ENCODE data around the gene MAP3K7CL. TPM values are rescaled to one million over a fixed set of nuclear protein-coding genes. Genes with fewer than 3 reads are reported as not detected.

The MAP3K7CL gene
- total RNA-seq, 1 donor from 2014 or later: 1.6 TPM

DNA sequence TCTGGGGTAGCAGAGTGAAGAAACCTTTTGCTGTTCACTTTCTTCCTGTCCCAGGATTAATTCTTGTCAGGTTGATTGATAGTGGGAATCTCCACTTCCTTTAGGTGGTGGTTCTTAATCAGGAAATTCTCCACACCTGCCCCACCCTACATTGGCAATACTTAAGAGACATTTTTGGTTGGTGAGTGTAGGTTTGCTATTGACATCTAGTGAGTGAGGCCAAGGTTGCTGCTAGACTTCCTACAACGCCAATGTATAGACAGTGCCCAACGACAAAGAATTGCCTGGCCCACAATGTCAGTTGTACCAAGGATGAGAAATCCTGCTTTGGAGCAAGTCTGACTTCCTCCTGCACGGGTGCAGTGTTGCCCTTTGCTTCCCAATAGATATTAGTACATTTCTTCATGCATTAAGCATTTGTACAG lies 38.5 kb downstream of the MAP3K7CL start:
- DNase-seq: no peak

DNA sequence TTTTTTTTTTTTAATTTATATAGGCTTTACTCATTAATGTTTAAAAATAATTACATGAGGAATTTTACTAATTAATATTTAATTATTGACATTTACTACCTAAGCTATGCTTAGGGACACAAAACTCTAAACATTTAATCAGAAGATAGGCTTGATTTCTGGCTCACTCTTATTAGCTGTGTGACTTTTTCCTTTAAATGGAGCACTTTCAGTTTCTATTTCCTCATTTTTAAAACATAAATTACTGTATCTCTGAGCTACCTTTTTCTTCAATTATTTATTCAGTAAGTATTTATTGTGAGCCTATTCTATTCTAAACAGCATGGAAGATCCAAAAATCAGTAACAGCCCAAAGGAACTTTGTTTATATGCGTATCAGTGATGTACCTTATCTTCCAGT lies 40.5 kb downstream of the MAP3K7CL start:
- DNase-seq: no peak

DNA sequence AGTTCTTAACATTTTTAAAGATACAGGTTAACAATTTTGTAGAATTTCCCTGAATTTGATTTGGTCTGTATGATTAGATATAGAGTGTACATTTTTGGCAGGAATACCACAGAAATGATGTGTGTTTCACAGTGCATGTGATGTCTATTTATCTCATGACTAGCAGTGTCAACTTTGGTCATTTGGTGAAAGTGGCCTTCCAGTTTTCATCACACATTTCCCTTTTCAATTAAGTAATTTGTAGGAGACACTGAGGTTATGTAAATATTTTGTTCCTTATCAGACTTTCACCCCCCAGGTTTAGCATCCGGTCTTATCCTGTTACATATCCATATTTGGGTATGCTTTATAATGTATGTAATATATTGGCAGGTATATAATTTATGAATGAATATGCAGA lies 41.8 kb downstream of the MAP3K7CL start:
- no peak for DNase-seq

DNA sequence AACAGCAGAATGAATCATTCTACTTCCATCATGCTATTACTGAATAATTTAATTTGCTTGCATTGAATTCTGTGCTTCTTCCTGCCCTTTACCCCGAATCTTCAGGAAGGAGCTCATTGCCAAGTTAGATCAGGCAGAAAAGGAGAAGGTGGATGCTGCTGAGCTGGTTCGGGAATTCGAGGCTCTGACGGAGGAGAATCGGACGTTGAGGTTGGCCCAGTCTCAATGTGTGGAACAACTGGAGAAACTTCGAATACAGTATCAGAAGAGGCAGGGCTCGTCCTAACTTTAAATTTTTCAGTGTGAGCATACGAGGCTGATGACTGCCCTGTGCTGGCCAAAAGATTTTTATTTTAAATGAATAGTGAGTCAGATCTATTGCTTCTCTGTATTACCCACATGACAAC lies 44.2 kb downstream of the MAP3K7CL start:
- DNase-seq: no peak

DNA sequence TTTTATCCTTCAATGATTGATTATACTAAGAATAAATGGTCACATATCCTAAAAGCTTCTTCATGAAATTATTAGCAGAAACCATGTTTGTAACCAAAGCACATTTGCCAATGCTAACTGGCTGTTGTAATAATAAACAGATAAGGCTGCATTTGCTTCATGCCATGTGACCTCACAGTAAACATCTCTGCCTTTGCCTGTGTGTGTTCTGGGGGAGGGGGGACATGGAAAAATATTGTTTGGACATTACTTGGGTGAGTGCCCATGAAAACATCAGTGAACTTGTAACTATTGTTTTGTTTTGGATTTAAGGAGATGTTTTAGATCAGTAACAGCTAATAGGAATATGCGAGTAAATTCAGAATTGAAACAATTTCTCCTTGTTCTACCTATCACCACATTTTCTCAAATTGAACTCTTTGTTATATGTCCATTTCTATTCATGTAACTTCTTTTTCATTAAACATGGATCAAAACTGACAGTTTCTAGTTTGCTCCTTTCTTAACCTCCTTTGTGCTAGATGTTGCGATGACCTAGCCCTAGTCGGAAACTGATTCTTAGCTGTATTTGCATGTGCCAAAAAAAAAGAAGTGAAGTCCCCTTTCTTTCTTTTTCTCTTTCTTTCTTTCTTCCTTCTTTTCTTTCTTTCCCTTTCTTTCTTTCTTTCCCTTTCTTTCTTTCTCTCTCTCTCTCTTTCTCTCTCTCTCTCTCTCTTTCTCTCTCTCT lies 45.1 kb downstream of the MAP3K7CL start:
- DNase-seq: no peak

DNA sequence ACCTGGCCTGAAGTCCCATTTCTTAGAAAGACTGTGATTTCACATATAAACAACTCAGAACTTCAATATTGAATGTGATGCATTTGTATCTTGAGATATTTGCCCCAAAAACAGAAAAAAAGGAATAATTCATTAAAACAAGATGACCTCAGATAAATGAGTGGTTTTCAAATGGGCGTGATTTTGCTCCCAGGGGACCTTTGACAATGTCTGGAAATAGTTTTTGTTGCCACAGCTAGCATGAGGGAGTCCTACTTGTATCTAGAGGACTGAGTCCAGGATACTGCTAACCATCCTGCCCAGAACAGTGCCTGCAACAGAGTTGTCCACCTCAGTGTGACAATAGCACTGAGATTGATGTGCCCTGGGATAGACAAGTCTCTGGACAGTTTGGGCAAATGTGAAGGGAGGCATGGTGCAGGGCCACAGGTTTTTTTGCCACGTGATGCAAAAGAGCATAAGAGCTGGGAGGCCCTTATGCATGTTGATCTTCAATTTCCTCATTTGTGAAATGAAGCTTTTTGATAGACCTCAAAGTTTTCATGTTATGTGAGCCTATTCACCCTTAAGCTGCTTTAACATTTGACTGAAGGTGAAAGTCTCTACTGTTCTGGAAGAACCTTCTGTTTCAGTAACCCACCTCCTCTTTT lies 46.2 kb downstream of the MAP3K7CL start:
- DNase-seq: no peak

DNA sequence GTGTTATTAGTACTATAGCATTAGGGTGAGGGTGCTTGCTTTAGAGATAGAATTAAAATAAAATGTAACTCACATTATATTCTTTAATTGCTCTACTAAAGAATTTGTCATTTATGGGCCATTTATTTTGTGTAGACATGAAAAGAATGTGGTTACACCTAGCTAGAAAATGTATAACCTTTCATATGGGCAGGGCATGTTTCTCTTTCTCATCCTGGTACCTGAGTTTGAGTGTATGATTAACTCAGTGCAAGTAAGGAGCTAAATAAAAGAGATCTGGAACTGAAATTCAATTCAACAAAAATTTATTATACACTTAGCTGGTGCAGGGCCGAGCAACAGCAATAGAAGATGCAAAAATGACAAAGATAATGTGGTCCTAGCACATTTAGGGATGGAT lies 47.4 kb downstream of the MAP3K7CL start:
- DNase-seq: no peak

DNA sequence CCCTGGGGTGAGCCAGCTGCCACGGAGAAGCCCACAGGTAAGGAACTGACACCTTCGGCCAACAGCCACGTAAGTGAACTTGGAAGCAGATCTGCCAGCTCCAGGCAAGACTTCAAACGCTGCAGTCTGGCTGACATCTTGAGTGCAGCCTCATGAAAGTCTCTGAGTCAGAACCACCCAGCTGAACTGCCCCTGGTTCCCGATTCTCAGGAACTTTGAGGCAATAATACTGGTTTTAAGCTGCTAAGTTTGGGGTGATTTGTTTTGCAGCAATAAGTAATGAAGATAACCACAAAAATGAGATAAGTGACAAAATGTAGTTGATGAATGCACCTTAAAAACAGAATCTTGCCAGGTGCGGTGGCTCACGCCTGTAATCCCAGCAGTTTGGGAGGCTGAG lies 48.5 kb downstream of the MAP3K7CL start:
- no peak for DNase-seq

DNA sequence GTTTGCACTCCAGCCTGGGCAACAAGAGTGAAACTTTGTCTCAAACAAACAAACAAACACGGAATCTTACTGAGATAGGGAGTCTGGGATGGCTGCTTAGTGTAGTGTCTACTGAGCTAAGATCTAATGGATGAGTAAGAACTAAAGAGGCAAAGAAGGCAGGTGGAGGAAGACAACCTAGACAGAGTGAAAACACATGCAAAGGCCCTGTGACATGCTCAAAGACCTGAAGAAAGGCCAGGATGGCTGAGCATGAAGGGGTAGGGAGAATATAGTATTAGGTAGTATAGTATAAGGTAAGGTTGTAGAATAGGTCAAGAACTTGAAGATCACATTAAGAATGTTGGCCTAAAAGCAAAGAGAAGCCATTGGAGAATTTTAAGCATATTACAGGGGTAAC lies 49.1 kb downstream of the MAP3K7CL start:
- no peak for DNase-seq

DNA sequence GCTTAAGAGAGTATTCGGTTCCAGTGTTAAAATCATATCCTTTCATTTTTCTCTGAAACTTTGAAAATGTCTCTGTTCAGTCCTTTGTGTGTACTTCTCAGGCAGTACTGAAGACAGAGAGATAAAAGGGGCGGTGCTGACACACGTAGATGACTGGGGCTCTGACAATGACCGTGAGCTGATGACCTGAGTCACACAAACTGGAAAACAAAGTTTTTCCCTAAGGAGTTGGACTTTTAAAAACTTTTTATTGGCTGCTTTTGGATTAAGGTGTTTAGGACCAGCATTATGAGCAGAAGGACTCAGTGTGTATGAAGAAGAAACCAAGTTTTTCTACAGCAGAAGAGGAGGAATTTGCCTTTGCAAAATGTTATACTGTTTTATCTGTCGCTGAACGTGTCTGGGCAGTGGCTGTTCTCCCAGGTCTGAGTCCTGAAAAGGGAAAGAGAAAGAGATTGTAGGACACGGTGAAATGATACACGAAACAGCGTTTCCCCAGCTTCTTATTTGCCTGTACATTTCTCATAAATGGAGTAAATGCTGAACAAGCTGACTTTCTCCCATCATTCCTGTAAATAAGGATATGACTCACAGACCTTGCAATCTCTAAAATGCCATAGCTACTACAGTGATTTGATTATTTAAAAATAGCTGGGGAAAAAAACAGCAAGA lies 51.5 kb downstream of the MAP3K7CL start:
- DNase-seq: no peak

DNA sequence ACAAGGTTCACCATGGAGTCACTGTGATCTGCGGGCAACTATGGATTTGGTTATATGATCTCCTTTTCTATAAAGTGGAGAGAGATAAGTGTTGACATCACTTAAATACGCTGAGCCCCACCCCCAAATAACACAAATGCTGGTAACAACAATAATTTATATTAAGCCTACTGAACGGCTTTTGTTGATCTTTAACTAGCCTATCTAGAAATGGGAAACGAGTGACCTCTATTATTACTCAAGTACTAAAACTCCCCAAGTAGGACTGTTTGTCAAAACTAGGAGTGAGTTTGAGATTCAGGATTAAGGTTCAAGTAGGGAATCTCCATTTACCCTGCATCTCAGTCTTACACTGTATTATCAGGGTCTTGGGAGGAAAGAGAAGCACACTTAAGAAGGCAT lies 52.2 kb downstream of the MAP3K7CL start:
- DNase-seq: no peak

DNA sequence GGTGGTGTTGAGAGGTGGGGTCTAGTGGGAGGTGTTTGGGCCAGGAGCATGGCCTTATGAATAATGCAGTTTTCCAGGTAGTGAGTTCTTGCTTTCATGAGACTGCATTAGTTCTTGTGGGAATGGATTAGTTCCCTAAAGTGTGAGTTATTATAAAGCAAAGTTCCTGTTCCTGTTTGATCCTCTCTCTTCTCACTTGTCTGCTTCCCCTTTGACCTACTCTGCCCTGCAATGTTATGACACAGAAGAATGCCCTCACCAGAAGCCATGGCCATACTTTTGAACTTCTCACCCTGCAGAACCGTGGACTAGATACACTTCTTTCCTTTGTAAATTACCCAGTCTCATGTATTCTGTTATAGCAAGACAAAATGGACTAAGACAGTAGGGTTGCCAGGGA lies 53.6 kb downstream of the MAP3K7CL start:
- no peak for DNase-seq

DNA sequence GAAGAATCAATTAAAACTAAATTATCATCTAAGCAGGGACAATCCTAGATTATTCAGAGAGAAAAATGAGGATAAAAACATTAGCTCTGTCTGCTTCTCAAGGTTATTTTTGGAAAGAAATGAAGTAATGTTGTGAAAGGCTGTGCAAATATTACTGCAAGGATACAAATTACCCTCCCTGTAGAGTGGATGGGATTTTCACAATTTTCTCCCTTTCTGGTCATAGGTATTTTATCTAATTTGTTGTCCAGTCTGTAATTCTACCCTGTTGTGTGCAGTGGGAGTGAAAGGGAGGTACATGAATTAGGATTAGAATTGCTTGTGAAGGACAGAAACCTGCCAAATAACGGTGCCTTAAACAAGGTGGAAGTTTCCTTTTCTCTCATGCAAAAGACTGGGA lies 54.7 kb downstream of the MAP3K7CL start:
- DNase-seq: no peak

DNA sequence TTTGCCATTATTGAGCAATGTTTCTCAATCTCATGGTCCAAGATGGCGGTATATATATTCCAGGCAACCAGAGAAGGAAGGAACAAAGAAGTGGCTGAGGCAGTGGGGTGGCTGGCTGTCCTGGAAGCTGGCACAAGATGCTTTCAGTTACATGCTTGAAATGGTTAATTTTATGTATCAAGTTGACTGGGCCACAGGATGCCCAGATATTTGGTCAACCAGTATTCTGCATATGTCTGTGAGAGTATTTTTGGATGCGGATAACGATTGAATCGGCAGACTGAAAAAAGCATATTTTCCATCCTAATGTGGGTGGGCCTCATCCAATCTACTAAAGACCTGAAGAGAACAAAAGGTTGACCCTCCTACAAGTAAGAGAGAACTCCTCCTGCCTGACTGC lies 55.2 kb downstream of the MAP3K7CL start:
- DNase-seq: no peak

DNA sequence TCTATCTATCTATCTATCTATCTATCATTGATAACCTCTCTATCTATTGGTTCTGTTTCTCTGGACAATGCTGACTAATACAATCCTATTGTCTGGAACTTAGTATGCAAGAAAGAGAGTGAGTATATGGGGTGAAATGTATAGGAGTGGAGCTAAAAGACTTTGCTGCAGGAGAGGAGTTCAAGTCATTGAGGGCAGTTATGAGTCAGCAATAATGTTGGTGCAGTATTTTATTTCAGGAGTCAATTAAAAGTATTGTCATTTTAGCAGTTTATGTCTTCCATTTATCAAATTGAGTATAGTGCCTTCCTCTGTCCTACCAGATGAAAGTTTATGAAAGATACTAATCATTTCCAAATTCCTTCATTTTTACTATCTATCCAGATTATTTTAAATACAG lies 55.8 kb downstream of the MAP3K7CL start:
- DNase-seq: no peak

DNA sequence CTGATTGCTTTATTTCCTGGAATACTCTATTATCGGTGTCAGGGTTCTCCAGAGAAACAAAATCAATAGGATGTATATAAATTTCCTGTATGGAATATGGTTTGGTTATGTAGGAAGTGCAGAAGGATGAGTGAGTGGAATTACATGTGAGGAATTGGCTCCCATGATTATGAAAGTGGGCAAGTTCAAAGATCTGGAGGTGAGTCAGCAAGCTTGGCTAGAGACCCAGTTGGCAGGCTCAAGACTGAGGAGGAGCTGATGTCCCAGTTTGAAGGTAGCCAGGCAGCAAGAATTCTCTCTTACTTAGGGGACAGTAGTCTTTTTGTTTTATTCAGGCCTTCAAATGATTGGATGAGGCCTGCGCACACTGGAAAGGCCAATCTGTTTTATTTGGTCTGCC lies 57.5 kb downstream of the MAP3K7CL start:
- DNase-seq: no peak

DNA sequence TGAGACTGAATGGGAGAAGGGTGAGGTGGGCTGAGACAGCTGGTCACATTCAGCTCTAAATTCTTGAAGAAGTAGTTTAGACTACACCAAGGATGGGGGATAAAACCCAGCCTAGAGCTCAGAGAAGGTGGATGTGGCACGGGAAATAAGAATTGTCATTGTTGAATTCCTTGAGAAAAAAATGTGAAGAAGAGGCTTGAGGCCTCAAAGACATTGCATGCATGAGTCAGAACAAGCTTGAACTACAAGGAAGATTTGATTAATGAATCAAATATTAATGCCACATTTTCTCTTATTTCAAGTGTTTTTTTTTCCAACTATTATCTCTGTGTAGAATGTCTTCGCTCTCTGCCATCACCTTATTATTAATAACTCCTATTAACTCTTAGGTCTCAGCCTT lies 58.9 kb downstream of the MAP3K7CL start:
- no peak for DNase-seq

DNA sequence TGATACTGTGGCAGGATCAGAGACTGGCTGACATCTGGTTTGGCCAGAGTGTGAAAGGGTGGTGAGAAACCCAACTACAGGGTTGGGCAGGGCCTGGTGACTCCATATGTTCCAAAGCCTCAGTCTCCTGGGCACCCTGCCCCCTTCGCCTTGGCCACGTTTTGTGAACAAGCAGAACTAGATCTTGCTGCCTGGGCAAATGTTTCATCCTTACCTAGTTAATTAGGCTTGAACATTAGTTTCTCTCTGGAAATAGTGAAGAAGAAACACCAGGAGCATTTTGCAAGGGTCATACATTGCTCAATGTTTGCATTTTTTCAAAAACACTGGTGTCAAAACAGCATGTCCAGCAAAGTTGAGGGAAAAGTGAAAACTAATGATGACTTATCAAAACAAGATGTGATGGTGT lies 60.5 kb downstream of the MAP3K7CL start:
- DNase-seq: no peak

DNA sequence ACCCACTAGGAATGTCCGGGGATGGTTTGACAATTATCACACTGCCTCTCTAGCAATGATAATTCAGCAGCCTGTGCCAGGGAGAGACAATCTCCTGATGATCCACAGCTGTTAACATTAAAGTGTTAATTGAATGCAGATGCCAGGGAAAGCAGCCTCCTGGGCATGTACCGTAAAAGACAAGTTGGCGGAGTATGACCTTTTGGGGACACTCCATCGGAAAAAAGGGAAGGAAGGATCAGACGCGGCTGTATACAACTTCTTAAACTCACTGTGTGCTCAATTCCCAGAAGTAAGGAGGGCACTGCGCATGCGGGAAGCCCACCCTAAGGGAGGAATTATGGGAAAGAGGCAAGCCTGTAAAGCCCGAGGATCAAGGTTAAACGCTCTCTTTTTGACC lies 62.6 kb downstream of the MAP3K7CL start:
- DNase-seq: no peak

DNA sequence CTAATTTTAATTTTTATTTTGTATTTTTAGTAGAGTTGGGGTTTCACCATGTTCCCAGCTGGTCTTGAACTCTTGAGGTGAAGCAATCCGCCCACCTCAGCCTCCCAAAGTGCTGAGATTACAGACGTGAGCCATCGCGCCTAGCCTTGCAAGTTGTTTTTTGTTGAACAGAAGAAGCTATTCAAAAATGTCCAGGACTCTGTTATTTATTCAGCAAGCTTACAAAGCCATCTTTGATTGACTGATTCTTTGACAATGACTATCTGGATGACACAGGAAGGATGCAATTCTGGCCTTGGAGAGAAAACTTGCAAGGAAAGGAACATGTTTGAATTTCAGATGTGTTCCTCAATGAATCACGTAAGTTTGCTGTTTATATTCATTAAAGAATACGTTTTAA lies 63.5 kb downstream of the MAP3K7CL start:
- DNase-seq: no peak

DNA sequence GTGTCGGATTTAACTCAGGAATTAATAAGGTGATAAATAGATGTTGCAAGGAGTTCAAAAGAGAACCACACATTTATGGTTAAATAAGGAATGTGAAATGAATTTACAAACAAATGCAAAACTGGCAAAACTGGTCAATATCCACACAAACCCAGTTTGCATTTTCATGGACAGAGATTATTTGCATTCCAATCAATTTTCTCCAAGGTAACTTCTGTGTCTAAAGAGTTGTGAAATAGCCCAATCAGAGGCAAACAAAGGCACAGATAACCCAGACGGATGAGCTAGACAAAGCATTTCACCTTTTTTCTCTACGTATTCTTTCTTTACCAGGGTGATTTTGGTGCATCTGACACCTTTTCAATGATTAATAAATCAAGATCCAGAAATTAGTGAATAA lies 63.9 kb downstream of the MAP3K7CL start:
- DNase-seq: no peak

DNA sequence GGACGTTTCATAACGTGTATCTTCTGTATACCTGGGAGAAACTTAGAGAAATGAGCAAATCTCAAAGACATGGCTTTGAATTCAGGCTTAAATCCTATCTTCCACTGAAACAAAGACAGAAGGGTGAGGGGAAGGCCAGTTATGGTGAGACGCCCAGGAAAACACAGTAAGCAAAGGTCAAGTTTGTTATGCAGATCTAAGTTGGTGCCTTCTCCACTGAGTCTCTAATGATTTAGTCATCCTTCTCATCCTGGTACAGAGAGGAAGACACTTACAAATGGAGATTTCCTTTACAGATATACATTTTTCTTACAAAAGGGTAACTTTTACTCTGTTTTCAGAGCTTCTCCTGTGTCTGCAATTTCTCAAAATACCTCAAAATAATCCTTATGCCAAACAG lies 64.4 kb downstream of the MAP3K7CL start:
- no peak for DNase-seq

DNA sequence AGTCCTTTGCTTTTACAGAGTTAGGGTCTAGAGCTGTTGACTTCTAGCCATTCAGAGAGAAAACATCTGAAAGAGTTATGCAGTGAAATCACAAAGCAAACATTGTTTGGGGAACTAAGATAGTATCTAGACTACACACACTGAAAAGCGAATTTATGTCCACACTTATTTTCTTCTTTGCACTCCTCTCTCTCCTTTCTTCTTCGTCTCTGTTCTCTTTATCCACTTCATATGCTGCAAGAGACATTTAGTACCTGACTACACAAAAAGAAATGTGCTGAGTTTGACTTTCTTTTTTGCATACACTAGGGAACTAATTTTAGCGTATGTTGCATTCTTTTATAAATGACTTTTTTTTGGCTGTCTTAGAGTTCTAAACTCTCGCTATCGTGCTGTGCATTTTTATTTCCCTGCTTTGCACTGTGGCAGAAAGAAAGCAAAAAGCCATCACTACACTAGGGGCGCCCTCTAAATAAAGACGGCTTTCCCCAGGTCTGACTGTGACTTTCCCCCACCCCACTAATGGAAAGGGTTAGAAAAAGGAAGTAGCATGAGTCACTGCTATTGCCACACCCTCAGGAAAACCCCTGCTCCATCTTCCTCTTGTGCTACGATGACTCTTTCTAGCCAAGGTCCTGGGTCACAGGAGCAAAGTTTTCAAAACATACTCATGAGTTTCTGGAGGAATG lies 65.7 kb downstream of the MAP3K7CL start:
- no peak for DNase-seq
